Dermis blood vessel endothelial cell (primary cell): ENCODE measurements around the gene HS3ST4. TPM values are rescaled to one million over a fixed set of nuclear protein-coding genes. Genes with fewer than 3 reads are reported as not detected.
"Not testable (repeated sequence)": the region's sequence is repeated elsewhere in the genome, so short reads cannot be mapped to it uniquely, and the experiment has no call there.

Source experiments
- DNase-seq: peaks from one replicate; pipeline ENCODE4 v3.0.0; 2010
- total RNA-seq: library from RNA; depleted of rRNA; stranded (reverse); fragments of >200 nt; gene quantifications from 2 replicates; pipeline ENCODE4 v1.2.3, GENCODE V29; 2014

HS3ST4 gene
- total RNA-seq, 1 donor from 2014 or later: not detected

DNA sequence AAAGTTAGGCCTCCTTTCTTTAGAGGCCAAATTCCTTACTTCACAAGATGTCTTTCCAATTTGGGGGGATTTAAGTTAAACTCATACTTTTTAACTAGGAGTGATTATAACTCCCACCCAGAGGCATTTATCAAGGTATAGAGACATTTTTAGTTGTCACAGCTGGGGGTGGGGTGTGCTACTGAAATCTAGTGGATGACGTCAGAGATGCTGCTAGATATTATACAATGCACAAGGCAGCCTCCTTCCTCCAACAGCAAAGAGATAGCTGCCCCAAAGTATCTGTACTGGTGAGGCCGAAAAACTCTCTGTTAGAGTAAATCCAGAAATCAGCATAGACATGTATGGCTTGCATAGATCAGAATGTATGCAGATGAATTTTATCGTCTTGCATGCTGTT is 324.0 kb downstream of the HS3ST4 start:
- DNase-seq: no peak

GRCh38 chr16:26016989-26017388 is 325.2 kb downstream of the HS3ST4 start:
- no peak for DNase-seq

DNA sequence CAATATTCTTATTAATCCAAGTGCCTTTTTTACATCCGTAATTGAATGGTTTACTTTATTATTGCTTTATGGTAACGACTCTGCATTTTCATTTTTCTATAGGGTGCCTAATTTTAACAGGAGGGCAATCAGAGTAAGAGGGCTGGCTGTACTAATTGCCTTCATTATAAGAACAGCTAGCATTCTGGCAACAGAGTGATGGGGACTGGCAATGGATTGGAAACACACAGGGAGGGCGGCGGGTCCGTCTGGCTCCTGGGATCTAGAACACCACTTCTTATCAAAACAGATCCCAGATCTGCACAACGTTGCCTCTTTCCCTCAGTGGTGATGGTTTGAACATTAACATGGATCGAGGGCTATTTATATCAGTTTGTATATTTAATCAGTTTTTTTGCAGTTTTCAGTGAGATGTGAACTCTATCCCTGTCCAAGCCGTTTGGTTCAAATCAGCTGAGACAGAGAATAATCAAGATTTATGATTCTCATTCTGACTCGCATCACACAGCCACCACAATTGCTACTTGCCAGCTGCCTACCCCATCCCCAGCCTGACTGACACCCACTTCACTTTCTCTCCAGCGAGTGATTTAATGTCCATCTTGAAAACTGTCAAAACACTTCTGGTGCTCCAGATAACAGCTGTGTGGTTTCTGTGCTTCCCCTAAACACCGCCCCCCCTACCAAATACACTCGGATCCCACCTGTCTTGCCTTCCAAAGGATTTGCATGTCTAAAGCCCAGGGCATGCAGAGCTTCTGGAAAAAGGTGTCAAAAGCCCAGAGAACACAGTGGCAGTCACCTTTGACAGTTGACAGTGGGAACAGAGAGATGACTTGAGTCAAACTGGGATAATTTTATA is 327.9 kb downstream of the HS3ST4 start:
- no peak for DNase-seq

GRCh38 chr16:26026709-26027450 is 335.1 kb downstream of the HS3ST4 start:
- no peak for DNase-seq

GRCh38 chr16:26031286-26031685 is 339.5 kb downstream of the HS3ST4 start:
- DNase-seq: no peak

- DNase-seq: not testable (repeated sequence)
These were observed 340.9 kb downstream of the HS3ST4 start for GRCh38 chr16:26032661-26033060.

DNA sequence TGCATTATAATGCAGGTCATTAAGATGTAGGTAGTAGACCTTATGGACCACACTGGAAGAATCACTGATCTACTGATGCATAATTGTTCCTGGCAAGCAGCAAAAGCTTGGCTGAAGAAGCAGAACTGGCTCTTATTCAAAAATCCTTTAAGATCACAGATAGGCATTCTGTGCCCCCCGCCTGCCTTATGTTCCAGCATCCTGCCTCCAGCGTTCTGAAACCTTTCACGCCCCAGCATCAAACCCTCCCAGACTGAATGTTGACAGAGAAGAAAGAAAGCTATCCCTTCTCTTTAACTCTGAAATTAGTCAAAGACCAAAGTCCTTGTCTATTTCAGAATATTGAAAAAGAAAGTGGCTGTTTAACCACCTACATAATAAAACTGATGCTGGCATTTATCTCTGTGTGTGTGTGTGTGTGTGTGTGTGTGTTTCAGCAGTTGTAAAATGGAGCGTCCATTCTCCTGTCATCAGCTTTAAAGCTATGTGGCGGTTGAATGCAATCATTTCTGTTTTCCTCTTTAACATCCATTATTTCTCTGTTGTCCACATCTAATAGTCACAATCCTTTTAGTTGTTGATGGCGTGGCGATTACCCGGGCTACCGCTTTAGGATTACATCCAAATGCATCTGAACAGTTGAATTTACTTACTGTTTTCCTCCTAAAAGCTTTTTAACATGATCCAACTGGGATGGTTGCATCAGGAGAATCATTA is 350.4 kb downstream of the HS3ST4 start:
- DNase-seq: no peak

DNA sequence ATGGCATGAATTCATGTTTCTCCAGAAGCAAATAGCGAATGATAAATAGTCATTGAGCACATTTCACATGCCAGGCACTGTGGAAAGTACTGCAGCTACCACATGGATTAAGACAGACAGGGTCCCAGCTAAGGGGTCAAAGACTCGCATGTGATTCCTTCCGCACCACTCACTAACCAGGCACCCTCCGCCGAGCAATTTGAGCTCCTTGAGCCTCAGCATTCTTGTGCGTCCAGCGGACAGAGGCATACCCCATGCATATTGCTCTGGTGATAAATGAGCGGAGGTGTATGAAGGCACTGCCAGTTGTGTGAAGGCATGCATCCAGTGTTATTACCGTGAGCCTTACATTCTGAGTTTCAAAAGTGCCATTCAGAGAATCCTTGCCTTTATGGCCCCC is 358.7 kb downstream of the HS3ST4 start:
- no peak for DNase-seq

- DNase-seq: no peak
These were observed 359.3 kb downstream of the HS3ST4 start for GRCh38 chr16:26051063-26051462.

DNA sequence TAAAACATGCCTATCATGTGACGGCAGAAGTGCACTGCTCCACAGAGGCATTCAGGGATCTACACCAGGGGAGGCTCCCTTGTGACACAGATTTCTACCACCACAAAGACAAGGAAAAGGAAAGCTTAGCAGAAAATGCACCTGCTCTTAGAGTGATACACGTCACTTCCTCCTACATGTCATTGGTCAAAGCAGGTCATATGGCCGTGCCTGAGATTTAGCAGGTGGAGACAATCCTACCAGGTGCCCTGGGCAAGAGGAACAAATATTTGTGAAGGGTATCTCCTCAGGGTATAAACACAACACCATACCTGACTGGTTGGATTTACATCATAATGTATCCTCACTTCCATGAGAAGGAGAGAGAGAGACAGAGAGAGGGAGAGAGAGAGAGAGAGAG is 362.1 kb downstream of the HS3ST4 start:
- DNase-seq: no peak

DNA sequence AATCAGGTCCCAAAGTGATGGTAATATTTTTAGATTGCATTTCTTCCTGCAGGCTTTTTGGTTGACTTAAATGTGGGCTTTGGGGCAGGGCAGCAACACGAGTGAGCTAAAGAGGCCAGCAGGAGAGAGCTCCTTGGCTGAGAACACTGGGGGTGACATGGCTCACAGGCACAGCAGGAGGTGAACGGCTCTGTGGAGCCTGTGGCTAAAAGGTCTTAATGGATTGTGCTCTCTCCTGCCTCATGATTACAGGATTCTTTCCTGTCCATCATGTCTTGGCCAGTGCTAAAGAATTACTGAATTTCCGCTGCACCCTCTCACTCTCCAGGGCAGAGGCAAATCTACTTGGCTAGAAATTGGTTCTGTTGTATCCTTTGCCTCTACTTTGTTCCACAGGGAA is 366.6 kb downstream of the HS3ST4 start:
- no peak for DNase-seq

GRCh38 chr16:26070302-26071100 is 378.7 kb downstream of the HS3ST4 start:
- DNase-seq: no peak

DNA sequence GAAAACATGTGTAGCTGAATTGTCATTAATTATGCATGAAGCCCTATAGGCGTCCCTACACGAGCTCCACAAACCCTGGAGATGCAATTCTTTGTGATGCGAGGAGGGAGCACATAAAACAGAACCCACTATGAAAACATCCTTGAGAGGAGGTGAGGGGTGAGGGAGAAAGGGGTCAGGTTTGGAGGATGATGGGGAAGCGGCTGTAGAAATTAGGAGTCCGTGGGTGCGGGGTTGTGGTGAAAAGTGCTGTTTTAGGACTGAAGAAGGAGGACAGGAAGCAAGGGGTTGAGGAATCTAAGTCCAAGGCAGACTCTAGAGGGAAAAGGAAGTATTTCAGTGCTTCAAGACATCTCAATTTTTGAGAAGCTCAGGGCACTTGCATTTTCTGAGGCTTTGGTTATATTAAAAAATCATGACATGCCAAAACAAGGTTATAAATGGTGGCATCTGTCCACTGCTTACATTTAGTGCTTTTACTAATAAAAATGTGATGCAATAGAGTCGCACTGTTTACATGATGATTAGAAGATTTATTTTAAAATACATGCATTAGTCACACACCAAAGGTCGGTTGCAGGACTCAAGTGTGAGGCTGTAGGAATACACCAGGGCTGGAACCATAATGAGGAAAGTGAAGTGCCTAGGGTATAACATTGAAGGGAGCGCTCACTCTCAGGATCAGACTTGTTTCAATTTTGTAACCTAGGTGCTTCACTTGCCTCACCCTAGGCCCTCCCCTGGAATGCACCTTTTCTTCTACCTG is 379.5 kb downstream of the HS3ST4 start:
- DNase-seq: no peak

GRCh38 chr16:26078716-26079355 is 387.1 kb downstream of the HS3ST4 start:
- no peak for DNase-seq

DNA sequence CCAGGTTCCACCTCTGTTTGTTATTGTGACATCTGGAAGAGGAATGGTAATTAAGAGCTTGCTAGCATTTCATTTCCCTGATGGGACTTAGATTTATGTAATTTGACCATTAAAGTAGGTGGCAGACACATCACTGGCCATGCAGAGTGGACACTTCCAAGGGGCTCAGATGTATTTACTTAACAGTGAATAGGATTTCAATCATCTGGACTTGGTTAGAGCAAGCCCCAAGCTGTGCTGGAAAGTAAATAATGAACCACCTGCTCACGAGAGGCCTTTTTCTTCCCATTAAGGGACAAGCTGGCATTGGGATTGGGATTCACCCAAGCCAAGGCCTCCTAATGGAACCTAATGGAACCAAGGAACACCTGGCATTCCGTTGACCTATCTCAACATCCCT is 395.3 kb downstream of the HS3ST4 start:
- no peak for DNase-seq

DNA sequence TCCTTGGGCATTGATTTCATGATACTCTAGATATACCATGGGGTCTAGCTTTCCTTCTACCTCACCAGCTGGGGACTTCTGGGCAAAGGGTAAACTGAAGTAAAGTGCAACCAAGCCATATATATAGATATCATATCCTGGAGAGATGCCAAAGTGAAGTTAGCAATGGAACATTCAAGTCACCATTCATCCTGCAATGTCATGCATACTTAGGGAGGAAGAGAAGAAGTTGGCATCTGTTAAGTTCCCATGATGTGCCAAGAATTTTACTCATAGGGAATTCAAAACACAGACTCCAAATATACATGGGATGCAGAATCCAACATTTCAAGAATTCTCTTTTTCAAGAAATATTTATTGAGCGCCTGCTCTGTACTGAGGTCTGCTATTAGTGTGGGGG is 399.8 kb downstream of the HS3ST4 start:
- DNase-seq: no peak

DNA sequence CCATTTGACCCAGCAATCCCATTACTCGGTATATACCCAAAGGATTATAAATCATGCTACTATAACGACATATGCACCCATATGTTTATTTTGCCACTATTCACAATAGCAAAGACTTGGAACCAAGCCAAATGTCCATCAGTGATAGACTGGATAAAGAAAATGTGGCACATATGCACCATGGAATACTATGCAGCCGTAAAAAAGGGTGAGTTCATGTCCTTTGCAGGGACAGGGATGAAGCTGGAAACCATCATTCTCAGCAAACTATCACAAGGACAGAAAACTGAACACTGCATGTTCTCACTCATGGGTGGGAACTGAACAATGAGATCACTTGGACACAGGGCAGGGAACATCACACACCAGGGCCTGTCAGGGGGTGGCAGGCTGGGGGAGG is 406.4 kb downstream of the HS3ST4 start:
- DNase-seq: not testable (repeated sequence)

GRCh38 chr16:26102369-26102768 is 410.6 kb downstream of the HS3ST4 start:
- DNase-seq: no peak

- DNase-seq: no peak
These were observed 417.2 kb downstream of the HS3ST4 start for GRCh38 chr16:26108836-26109505.

GRCh38 chr16:26111900-26112299 is 420.1 kb downstream of the HS3ST4 start:
- no peak for DNase-seq

DNA sequence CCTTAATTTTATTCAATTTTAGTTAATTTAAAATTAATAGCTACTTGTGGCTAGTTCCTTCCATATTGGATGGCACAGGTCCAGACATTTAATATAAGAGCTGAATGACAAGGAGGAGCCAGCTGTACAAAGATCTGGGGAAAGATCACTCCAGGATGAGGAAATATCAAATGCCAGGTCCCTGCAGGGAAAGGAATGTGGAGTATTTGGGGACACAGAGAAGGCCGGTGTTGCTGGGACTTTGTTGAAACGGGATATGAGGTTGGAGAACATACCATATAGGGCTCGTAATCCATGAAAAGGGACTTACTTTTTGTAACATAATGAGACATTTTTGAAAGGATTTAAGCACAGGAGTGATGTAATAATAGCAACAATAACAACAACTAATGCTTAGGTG is 426.8 kb downstream of the HS3ST4 start:
- DNase-seq: no peak
